GM12872 (cell line): ENCODE results near the gene CHRNA9.

ENCODE experiments used
- CTCF ChIP-seq: IDR thresholded peaks from 3 replicates; pipeline ENCODE4 v1.5.1; 2011; ENCODE audit warnings: low read depth, mild to moderate bottlenecking, low read length, moderate library complexity; ENCODE audit not compliant: insufficient read depth

The CHRNA9 gene

GRCh38 chr4:40299126-40299525 is 36.0 kb upstream of the CHRNA9 start:
- TF ChIP-seq CTCF, result no peak

- TF ChIP-seq CTCF, result no peak
Observed at GRCh38 chr4:40299811-40300292, 35.3 kb upstream of the CHRNA9 start.

GRCh38 chr4:40300371-40301162 is 34.6 kb upstream of the CHRNA9 start:
- no peak for TF ChIP-seq CTCF

GRCh38 chr4:40301603-40302002 is 33.5 kb upstream of the CHRNA9 start:
- no peak for TF ChIP-seq CTCF

- no peak for TF ChIP-seq CTCF
Observed at GRCh38 chr4:40303751-40304150, 31.4 kb upstream of the CHRNA9 start.

GRCh38 chr4:40305328-40306170 is 29.6 kb upstream of the CHRNA9 start:
- no peak for TF ChIP-seq CTCF

GRCh38 chr4:40306226-40306625 is 28.9 kb upstream of the CHRNA9 start:
- no peak for TF ChIP-seq CTCF
